GM21576 (cell line): ENCODE results near the gene PTPRG.

Experiments used
- ATAC-seq: cut with Tn5 transposase; IDR thresholded peaks from one replicate; pipeline ENCODE4 v1.9.1; 2021; ENCODE audit warnings: mild to moderate bottlenecking, moderate library complexity; ENCODE audit not compliant: unreplicated experiment

Gene PTPRG

DNA sequence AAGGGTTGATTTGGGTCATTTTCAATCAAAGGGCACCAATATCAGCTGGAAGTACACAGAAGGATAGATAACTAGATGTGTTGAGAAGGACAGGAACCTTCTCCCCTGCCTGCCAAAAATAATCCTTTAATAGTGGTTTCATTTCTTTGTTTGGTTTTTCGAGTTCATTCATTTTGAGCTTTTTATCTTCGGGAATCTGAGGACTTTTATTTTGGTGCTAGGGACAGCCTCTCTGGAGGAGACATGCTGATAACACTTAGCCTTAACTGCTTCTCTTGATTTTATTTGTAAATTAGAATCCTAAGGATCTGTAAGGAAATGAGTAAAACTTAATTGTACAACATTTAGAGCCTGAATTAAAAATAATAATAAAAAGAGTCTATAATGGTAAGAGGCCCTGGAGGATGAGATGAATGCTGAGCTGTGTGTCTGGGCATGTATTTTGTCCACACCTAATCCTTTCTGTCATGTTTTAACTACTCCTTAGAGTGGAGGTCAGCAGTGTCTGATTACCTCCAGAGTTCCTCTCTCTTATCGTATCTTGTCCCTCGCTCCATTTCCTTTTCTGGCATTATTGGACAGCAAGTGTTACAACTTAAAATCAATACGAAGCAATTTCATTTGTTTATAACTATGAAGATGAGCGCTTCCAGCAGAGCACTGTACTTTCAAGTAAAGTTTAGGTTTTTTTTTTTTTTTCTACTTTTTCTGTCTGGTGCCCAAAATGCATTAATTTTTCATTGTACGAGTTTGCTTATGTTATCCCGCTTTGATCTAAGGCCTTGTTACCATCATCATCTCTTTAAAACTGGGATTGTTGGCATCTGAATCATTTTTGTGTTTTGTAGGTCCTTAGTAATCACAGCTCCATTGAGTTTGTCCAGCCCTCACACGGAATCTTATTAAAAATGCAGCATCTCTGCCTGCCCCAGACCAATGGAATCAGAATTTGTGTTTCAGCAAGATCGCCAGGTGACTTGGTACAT, 22.8 kb downstream of the PTPRG start:
- ATAC-seq, result no peak

DNA sequence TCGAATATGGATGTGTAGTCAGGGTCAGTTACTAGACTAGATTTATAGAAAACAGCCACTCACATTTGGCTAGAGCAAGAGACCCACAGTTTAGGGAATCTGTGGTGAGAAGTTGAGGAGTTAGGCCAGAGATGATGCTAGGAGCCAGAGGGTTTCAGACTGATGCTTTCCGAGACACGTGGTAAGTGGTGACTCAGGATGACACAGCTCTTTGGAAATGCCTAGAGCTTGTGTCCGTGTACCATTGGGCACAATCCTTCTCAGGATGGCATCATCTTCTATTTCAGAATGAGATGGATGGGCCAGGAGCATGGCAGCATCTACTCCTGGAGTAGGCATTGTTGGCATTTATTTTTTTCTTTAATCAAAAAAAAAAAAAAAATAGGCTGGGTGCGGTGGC, 28.5 kb downstream of the PTPRG start:
- ATAC-seq, result no peak

DNA sequence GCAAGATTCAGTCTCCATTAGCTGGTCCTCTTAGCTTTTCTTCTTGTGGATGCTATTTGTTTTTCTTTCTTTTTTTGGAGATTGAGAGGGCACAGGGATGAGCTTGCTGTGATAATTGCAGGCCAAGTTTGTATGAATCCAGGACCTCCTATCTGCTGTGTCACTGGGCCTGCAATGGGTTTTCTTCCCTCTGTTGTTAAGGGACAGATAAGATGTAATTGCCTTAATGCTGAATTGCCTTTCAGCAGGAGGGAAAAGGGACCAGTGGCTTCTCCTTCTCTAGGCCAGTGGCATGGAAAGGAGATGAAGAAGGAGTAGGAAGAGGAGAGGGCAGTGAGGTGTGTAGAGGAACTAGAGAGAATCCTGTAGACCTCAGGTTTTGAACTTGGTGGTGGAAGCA, 29.9 kb downstream of the PTPRG start:
- no peak for ATAC-seq

DNA sequence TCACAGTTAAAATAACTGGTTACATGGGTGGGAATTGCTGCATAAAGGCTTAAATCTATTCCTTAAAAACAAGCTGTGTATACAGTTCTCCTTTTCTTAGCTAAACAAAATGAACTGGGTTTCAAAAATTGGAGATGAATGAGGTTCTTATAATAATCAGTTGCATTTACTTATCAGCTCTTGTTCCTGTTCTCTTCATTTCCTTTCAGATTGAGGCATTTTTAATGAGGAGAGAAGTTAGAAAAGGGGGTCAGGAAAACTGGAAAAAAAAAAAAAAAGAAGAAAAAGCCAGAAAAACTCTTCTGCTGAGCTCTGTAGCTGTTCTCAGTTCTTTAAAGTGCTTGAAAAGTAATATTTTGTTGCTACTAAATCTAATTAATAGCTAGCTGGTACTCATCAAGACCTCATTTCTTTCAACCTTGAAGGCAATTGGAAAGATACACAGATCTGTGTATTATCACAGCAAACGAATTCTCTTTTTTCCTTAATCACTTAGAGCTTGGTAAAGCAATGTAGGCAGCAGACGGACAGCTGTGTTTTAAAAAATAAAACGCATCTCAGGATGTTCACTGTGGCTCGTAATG, 32.2 kb downstream of the PTPRG start:
- no peak for ATAC-seq

DNA sequence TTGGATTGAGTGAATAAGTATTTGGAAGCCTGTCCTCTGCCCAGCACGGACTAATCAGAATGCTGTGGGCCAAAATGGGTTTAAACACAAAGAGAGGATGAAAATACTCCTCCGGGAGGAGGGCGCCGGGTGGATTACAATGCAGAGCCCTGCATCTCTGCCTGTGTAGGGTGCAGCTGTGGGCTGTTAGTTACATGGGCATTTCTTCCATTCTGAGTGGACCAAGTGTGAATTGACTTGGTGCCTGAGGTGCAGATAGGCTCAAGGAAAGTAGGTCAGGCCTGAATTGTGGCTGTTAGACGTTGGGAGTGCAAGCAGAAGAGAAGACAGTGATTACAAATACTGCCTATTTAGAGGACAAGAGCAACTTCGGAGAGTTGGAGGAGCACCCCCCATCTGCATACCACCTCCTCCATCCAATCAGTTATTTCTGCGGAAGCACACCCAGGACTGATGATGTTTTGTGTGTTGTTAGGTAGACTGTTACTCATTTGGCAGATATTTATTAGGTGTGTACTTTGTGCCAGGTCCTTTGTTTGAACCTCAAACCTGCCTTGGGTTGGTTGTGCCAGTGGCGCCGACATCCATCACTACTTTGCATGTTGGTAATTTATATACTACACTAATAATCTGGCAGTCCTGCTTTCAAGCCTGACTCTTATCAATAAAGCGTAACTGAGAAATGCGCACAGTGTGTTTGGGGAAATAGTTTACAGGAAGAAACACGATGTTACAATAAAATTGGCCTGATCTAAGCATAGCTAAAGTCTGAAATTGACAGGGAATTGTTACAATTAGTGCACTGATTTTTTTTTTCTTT, 33.0 kb downstream of the PTPRG start:
- ATAC-seq, result no peak

DNA sequence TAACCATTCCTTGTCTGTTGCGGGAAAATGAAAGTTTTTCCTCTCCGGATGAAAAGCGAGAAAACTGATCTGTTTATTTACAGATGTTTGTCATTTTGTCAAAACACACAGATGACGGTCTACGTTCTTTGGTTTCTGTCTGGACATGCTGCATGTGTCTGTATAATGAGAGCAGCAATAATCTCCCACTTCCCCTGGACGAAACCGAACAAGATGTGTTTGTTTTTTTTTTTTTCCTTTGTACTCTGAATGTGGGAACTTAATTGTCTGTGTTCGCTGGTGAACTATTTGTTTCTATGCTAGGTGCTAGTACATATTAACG, 33.6 kb downstream of the PTPRG start:
- no peak for ATAC-seq

DNA sequence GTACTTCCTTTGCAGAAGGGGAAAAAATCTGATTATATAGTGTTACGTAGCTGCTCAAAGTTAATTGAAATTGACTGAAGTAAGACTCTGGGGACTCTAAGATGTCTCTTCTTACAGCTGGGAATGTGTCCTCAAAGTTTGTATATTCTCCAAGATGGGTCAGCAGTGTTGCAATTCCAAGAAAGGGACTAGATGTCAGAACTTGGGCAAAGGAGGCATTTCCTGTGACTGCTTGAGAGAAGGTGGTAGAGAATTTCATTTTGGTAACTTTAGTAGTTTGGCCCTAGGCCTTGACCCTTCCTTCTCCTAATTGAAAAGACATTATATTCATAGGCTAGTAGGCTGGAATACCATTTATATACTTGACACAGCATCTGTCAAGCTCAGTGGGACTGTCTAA, 33.9 kb downstream of the PTPRG start:
- no peak for ATAC-seq

DNA sequence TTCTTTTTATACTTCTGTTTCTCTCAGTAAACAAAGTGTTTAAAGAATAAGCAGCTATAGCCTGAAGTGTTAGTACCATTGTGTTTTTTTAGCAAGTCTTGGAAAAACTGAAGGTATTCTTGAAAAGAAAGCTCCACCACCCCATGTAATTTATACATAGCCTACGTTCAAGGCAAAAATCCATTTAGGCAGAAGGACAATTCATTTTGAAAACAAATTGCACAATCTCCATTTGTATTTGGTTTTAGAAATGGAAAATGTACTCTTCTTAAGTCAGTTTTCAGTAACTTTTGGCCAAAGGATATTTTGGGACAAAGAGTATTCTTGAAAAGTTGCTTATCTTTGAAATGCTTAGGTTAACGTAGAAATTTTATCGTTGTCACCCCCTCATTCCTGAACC, 34.5 kb downstream of the PTPRG start:
- ATAC-seq, result no peak

DNA sequence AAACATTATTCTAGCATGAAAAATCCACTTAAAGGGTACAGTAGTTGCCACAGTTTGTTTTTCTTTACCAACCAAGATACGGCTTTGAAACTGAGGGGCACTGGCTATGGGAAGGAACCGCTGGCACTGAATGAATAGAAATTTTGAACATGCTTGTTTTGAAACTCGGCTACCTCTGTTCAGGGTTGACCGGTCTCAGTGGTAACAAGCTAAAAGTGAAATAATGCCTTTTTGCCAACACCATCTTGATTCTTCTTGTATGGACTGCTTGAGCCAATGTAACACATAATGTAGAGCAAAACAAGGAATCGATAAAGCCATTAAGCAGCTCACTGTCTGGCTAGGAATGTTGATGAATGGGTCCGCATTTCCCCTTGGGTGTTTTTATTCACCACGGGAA, 36.5 kb downstream of the PTPRG start:
- no peak for ATAC-seq

DNA sequence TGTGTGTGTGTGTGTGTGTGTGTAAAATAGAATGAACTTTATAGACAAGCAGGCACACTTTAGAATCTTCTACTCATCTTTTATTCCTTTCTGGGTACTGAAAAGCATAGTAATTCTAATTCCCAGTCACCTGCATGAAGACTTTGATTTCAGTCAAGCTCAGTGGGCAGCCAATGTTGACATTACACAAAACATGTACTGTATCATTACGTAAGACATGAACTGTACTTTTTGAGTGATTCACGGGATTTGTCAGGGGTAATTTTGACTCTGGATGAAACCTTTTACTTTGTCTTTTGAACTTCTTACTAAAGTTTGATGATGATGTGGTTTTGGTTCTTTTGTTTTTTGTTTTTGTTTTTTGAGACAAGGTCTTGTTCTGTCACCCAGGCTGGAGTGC, 38.8 kb downstream of the PTPRG start:
- ATAC-seq, result no peak

DNA sequence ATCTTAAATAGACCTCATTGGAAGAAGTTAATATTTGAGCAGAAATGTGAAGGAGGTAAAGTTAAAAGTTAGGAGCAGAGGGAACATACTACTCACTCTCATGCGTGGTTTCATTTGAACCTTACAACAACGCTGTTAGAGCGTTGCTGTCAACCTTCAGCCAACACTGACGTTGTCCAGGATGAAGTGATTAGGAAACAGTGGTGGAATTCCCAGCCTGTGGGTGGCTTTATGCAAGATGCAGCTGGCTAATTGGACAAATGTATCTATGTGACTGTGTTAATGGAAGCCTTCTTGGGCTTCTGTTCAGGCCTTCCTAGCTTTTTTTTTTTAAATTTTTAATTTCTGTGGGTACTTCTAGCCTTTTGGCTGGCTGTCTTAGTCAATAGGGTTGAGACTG, 40.5 kb downstream of the PTPRG start:
- no peak for ATAC-seq

DNA sequence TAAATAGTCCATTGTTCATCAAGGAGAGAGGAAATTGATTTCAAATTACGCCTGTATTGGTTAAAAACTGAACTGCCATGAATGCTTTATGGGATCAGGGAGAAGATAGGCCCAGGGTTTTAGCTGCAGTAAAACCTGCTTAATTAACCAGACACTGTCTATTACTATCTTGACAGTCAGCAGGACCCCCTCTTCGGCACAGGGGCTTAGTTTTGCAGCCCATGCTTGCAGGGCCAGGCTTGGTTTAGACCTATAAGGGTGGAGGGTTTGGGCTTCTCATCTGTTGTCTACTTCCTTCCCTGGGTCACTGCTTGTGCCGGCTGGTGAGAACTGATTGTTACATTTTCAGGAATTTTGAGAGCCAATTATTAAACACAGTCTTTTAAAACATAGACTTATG, 41.1 kb downstream of the PTPRG start:
- ATAC-seq, result no peak

DNA sequence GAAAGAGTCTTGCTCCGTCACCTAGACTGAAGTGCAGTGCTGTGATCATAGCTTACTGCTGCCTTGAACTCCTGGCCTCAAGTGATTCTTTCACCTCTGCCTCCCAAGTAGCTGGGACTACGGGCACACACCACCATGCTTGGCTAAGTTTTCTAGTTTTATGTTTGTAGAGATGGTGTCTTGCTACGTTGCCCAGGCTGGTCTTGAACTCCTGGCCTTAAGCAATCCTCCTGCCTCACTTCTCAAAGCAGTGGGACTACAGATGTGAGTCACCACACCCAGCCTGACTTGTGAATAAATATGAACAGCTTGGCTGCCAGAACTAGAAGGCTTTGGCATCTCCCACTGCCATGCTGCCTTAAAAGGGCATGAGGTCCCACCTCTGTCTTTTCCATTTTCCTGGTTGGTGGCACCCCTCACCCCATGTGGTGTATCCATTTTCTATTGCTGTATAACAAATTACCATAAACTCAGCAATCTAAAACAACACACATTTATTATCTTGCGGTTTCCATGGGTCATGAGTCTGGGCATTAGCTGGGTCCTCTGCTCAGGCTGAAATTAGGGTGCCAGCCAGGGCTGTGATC, 44.3 kb downstream of the PTPRG start:
- ATAC-seq, result no peak

DNA sequence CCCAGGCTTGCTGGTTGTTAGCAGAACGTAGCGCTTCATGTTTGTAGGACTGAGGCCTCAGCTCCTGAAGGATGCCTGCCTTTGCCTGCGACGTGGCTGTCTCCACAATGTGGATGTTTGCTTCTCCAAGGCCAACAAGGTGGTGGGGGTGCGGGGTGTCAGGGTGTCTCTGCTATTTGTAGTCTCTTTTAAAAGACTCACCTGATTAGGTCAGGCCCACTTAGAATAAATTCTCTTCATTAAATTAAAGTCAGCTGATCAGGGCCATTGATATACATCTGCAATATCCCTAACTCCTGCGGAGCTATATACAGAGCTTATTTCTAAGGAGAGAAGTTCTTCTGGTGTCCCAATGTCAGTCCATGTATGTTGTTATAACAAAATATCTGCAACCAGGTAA, 44.8 kb downstream of the PTPRG start:
- no peak for ATAC-seq

DNA sequence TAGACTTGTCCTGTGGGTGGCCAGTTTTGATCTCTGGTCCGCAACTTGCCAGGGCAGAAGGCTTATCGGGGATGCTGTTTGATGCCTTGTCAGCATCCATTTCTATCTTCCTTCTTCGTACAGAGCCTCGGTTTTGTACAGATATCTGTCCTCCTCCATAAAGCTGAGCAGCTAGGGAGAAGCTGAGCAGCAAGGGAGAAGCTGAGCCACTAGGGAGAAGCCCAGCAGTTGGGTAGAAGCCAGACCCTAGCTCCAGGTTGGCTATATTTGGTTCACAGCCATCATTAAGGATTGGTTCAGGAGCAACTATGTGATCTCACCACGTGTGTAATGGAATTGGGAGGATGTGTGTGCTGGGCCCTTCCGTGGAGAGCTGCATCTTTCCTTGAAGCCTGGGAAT, 46.7 kb downstream of the PTPRG start:
- ATAC-seq, result no peak

DNA sequence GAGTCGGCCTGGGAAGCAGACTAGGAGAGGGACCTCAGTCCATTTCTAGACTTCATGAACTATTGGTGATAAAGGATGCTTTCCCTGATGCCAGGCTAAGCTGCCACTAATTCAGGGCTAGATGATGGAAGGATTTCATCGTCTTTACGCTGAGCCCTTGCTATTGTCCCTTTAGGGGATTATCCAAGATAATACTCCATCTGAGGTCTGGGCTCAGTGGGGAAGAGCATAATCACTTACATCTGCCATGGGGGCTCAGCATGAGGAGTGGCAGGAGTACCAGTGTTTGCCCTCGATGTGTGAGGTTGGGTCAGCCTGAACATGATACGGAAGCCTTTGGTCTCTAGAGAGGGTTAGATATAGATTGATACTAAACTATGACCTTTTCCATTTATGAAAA, 47.3 kb downstream of the PTPRG start:
- no peak for ATAC-seq

DNA sequence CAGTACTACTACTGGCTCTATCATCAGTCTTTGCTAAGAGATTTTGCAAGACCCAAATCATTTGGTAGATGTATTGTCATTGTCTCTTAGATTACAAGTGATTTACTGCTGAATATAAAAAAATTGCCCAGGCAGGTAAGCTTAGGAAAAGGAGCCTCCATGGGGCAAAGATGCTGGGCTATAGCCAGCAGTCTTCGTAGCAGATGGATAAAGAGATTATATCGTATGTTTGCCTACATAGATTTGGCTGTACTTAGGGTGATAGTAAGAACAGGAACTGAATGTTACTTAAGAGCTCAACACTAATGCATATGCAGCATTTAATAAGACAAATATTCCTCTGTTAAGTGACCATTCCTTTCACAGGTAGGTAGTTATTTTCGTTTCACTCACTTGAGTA, 48.9 kb downstream of the PTPRG start:
- no peak for ATAC-seq

DNA sequence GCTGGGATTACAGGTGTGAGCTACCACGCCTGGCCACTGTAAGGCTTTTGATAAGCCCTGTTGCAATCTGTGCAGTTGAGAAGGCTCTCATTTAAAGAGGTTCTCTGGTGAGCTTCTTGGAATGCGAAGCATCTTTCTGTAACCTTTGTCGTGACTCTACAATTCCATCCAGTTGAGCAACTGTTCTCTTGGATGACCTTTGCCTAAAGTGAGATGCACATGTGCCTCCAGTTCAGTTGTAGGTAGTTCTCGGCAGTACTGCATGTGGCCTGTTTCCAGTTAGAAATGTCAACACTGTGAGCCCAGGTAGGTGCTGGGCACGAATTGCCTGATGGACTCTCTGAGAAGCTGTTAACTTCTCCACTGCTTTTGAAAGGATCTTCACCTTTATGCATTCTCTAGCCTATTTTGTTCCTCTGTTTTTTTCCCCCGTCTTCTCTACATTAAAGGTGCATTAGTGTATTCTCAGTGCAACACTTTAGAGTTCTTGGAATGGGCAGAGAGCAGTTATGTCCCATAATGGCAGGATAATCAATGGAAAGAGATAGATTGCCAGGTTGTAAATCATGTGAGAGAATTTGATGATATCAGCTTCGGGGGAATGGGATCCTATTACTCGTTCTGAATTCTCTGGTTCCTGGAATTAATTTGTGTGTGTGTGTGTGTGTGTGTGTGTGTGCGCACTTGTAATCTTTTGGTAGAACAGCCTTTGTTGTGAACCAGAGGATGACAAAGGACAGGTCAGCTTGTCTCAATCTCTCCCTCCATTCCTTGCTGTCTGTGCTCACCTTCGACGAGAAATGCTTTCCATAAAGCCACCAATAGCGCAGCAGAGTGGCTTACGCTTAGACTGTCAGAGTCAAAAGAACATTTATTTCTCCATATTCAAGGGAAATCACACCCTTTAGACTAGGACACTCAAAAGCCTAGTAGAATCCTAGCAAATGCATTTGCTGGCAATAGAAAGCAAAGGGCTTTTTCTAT, 51.1 kb downstream of the PTPRG start:
- no peak for ATAC-seq

DNA sequence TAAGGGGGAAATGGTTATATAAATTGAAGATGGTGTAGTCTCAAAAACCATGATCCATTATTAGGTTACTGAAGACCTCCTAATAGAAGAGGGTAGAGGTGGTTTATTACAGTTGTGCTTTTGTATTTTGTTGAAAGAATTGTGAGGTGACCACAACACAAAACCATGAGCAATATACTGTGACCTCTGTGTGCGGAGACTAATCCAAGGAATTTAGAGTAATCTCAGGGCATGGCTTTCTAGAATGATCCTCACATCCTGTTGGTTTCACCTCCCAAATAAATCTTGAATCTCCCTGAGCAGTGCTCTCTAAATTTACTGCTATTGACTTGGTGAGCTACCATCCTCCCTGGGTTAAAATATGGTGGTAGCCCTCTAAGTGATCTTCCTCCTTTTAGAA, 52.3 kb downstream of the PTPRG start:
- no peak for ATAC-seq

DNA sequence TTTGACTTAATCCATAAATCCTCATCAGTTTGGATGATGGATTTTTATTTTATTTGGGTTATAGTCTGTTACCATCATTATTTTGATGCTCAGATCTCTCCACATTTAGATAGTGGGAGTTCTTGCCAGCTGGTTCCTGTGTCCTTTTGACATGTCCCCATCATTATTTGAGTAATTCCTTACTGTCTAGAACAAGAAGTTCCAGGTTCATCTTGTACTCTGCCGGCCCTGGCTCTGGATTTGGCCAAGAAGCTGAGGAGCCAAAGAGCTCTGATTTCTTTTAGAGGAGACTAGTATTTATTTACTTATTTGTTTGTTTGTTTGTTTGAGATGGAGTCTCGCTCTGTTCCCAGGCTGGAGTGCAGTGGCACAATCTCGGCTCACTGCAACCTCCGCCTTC, 54.3 kb downstream of the PTPRG start:
- no peak for ATAC-seq
